C1 segment of cervical spinal cord (tissue), 14 donors: ENCODE results near the gene MED19.
"Not testable (repeated sequence)": the region's sequence is repeated elsewhere in the genome, so short reads cannot be mapped to it uniquely, and the experiment has no call there.

Source experiments
- DNase-seq, 14 donors: peaks; one replicate each; lab custom pipeline; 2025; lab: John Stamatoyannopoulos, UW

The MED19 gene

GRCh38 chr11:57704932-57705331 lies 7.1 kb downstream of the MED19 start:
- DNase-seq, result no peak

- no peak for DNase-seq
Measured at GRCh38 chr11:57703341-57703740, 8.7 kb downstream of the MED19 start.

GRCh38 chr11:57700425-57700824 lies 11.6 kb downstream of the MED19 start:
- DNase-seq, result no peak

- no peak for DNase-seq
Measured at GRCh38 chr11:57699813-57700212, 12.2 kb downstream of the MED19 start.

- no peak for DNase-seq
Measured at GRCh38 chr11:57698843-57699365, 13.1 kb downstream of the MED19 start.

- DNase-seq, result not testable (repeated sequence)
Measured at GRCh38 chr11:57690474-57690873, 21.5 kb downstream of the MED19 start.

GRCh38 chr11:57681168-57681567 lies 30.8 kb downstream of the MED19 start:
- DNase-seq, result no peak

- no peak for DNase-seq
Measured at GRCh38 chr11:57680552-57680874, 31.5 kb downstream of the MED19 start.

GRCh38 chr11:57679396-57679795 lies 32.6 kb downstream of the MED19 start:
- no peak for DNase-seq

GRCh38 chr11:57675176-57675941 lies 36.7 kb downstream of the MED19 start:
- no peak for DNase-seq

- no peak for DNase-seq
Measured at GRCh38 chr11:57674251-57674650, 37.8 kb downstream of the MED19 start.

- peak in 1 of 14 donors; percentile 53 for DNase-seq
Measured at GRCh38 chr11:57668434-57668782, 43.6 kb downstream of the MED19 start.

GRCh38 chr11:57667736-57668433 lies 44.1 kb downstream of the MED19 start, which contains the start of gene ZDHHC5:
TSS of gene ZDHHC5 (plus strand) at chr11:57668114. CDS start at chr11:57673091, 4,977 bp downstream.
- DNase-seq, result peak; percentile 84 to 100 (median 98)

- peak in 13 of 14 donors; percentile 84 to 100 (median 98) for DNase-seq
Measured at GRCh38 chr11:57667117-57667735, 44.8 kb downstream of the MED19 start.

- no peak for DNase-seq
Measured at GRCh38 chr11:57663975-57664374, 48.0 kb downstream of the MED19 start.

GRCh38 chr11:57662893-57663292 lies 49.1 kb downstream of the MED19 start:
- no peak for DNase-seq

- no peak for DNase-seq
Measured at GRCh38 chr11:57659669-57660068, 52.3 kb downstream of the MED19 start.

- no peak for DNase-seq
Measured at GRCh38 chr11:57658023-57658361, 54.0 kb downstream of the MED19 start.

- peak; percentile 94 to 99 (median 99) for DNase-seq
Measured at GRCh38 chr11:57657194-57658022, 54.6 kb downstream of the MED19 start, which contains the start of gene CLP1. TSS of gene CLP1 (plus strand) at chr11:57657762. CDS start at chr11:57659477, 1,715 bp downstream.

GRCh38 chr11:57656885-57657193 lies 55.2 kb downstream of the MED19 start:
- DNase-seq, result no peak
